HepG2 (cell line): ENCODE measurements around the gene EFCAB8. TPM values are rescaled to one million over a fixed set of nuclear protein-coding genes. Genes with fewer than 3 reads are reported as not detected.
A peak's percentile ranks its signal among the peaks of the same experiment; 100 is the strongest.

Source experiments
- GZF1 ChIP-seq: sonication (generic); formaldehyde crosslinking; IDR thresholded peaks from 2 replicates; pipeline ENCODE4 v1.5.1; 2020; ENCODE audit warnings: mild to moderate bottlenecking, missing genetic modification reagents
- IRF2 ChIP-seq: IDR thresholded peaks from 2 replicates; pipeline ENCODE4 v1.6.1; 2018; ENCODE audit warnings: missing genetic modification reagents, missing compliant biosample characterization
- KLF6 ChIP-seq: IDR thresholded peaks from 2 replicates; pipeline ENCODE4 v1.8.0; 2016; ENCODE audit warnings: missing biosample characterization, missing genetic modification reagents
- KLF9 ChIP-seq: IDR thresholded peaks from 2 replicates; pipeline ENCODE4 v1.6.1; 2016; ENCODE audit warnings: low read depth
- NCOA2 ChIP-seq: sonication (generic); formaldehyde crosslinking; IDR thresholded peaks from 2 replicates; pipeline ENCODE4 v1.8.0; 2022; ENCODE audit warnings: inconsistent platforms
- PAWR ChIP-seq: sonication (generic); formaldehyde crosslinking; IDR thresholded peaks from 2 replicates; pipeline ENCODE4 v1.4.0; 2020; ENCODE audit warnings: missing genetic modification reagents, mild to moderate bottlenecking, borderline replicate concordance
- RFX1 ChIP-seq: fragments of 450-650 bp; IDR thresholded peaks from 2 replicates; pipeline ENCODE4 v1.6.1; 2017
- STAG1 ChIP-seq: sonication (generic); formaldehyde crosslinking; IDR thresholded peaks from 2 replicates; pipeline ENCODE4 v1.4.0; 2020; ENCODE audit warnings: missing genetic modification reagents
- TGIF2 ChIP-seq: IDR thresholded peaks from 2 replicates; pipeline ENCODE4 v1.6.1; 2016; ENCODE audit warnings: control low read depth, missing compliant biosample characterization
- YEATS2 ChIP-seq: sonication (generic); formaldehyde crosslinking; IDR thresholded peaks from 2 replicates; pipeline ENCODE4 v1.4.0; 2020; ENCODE audit warnings: missing genetic modification reagents, borderline replicate concordance
- ZC3H4 ChIP-seq: sonication (generic); formaldehyde crosslinking; IDR thresholded peaks from 2 replicates; pipeline ENCODE4 v1.4.0; 2020; ENCODE audit warnings: missing genetic modification reagents, borderline replicate concordance
- ZNF234 ChIP-seq: sonication (generic); formaldehyde crosslinking; conservative IDR thresholded peaks from 2 replicates; pipeline ENCODE4 v1.5.1; 2020; ENCODE audit warnings: mild to moderate bottlenecking, missing genetic modification reagents
- ZNF274 ChIP-seq: sonication (generic); formaldehyde crosslinking; IDR thresholded peaks from 2 replicates; pipeline ENCODE4 v1.5.1; 2020; ENCODE audit warnings: mild to moderate bottlenecking, missing genetic modification reagents
- ZNF292 ChIP-seq: sonication (generic); formaldehyde crosslinking; IDR thresholded peaks from 2 replicates; pipeline ENCODE4 v1.8.1; 2022; ENCODE audit warnings: mild to moderate bottlenecking, low read depth, missing genetic modification reagents, borderline replicate concordance
- ZNF34 ChIP-seq: sonication (generic); formaldehyde crosslinking; IDR thresholded peaks from 2 replicates; pipeline ENCODE4 v1.4.0; 2020; ENCODE audit warnings: mild to moderate bottlenecking, missing genetic modification reagents, borderline replicate concordance
- polyA plus RNA-seq, 8 experiments: library from polyadenylated mRNA; depleted of rRNA in 3 of 8; stranded (reverse) in 7 of 8; unstranded in 1 of 8; fragments of >200 nt; fragmentation: Illumina TruSeq in 4 of 8; extraction: Trizol in 4 of 8; gene quantifications; 2 replicates each; pipeline versions ENCODE4 v1.2.1 to v1.2.3, GENCODE V29; 2011 to 2016; ENCODE audit warnings: low read depth in 4 of 8, missing spikeins in 1 of 8, mixed read lengths in 1 of 8; ENCODE audit not compliant: insufficient read depth in 1 of 8
- total RNA-seq, 5 experiments: library from RNA; depleted of rRNA; stranded (reverse); fragments of >200 nt; fragmentation: Illumina TruSeq; extraction: Trizol; gene quantifications; 2 replicates each; pipeline ENCODE4 v1.2.3, GENCODE V29; 2016; ENCODE audit warnings: low read depth in 1 of 5
- TF ChIP-seq, protein P1 (sequence below): sonication (generic); formaldehyde crosslinking; IDR thresholded peaks from 2 replicates; pipeline ENCODE4 v1.9.0; 2022; ENCODE audit warnings: missing genetic modification reagents, mild to moderate bottlenecking, borderline replicate concordance
- TF ChIP-seq, protein P2 (sequence below): sonication (generic); formaldehyde crosslinking; IDR thresholded peaks from 2 replicates; pipeline ENCODE4 v1.4.0; 2020; ENCODE audit warnings: missing genetic modification reagents
- TF ChIP-seq, protein P3 (sequence below): sonication (generic); formaldehyde crosslinking; IDR thresholded peaks from 2 replicates; pipeline ENCODE4 v1.9.0; 2021; ENCODE audit warnings: mild to moderate bottlenecking, missing genetic modification reagents
- TF ChIP-seq, protein P4 (sequence below): sonication (generic); formaldehyde crosslinking; IDR thresholded peaks from 2 replicates; pipeline ENCODE4 v1.8.0; 2022; ENCODE audit warnings: mild to moderate bottlenecking, missing genetic modification reagents, moderate library complexity

Gene EFCAB8
- total and polyA plus RNA-seq, 2 of the 13 experiments (the other 11 are each of a cell fraction or from before 2014, with no cell fraction given), result 0.15 to 0.22 TPM

DNA sequence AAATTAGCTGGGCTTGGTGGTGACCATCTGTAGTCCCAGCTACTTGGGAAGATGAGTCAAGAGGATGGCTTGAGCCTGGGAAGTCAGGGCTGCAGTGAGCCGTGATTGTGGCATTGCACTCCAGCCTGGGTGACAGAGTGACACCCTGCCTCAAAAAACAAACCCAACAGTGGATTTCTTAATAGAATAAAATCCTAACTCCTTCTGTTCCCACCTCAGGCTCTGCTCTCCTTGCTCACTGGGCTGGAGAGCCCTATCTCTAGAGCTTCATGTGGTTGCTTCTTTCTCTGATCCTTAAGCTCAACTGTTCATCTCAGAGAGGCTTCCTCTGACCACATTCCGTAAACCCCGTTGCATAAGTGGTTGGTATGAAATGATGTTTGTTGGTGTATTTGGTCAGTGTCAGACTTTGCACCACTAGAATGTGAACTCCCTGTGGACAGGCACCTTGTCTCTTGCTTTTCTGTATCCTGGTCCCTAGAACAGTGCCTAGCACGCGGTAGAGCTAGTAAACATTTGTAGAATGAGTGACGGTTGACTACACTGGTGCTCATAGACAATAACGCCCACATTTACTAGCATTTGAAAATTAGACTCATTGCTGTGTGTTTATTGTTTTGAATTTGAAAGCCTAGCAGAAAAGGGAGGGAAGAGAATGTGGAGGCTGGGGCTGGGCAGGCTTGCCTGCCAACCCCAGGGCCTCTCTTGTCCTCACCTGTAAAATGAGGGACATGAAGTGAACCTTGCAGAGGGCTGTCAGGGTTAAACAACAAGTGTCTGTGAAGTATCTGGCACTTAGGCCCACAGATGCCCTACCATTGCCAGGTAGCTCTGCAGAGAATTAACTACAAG is 34.8 kb upstream of the EFCAB8 start (continued):
- TF ChIP-seq, protein P1, sequence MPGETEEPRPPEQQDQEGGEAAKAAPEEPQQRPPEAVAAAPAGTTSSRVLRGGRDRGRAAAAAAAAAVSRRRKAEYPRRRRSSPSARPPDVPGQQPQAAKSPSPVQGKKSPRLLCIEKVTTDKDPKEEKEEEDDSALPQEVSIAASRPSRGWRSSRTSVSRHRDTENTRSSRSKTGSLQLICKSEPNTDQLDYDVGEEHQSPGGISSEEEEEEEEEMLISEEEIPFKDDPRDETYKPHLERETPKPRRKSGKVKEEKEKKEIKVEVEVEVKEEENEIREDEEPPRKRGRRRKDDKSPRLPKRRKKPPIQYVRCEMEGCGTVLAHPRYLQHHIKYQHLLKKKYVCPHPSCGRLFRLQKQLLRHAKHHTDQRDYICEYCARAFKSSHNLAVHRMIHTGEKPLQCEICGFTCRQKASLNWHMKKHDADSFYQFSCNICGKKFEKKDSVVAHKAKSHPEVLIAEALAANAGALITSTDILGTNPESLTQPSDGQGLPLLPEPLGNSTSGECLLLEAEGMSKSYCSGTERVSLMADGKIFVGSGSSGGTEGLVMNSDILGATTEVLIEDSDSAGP (CRISPR knock-in tag), result 0 out of 2 replicates have a peak, but pooled peaks have one; percentile 18
- no peak for TF ChIP-seq PAWR (CRISPR knock-in tag)
- TF ChIP-seq, protein P2, sequence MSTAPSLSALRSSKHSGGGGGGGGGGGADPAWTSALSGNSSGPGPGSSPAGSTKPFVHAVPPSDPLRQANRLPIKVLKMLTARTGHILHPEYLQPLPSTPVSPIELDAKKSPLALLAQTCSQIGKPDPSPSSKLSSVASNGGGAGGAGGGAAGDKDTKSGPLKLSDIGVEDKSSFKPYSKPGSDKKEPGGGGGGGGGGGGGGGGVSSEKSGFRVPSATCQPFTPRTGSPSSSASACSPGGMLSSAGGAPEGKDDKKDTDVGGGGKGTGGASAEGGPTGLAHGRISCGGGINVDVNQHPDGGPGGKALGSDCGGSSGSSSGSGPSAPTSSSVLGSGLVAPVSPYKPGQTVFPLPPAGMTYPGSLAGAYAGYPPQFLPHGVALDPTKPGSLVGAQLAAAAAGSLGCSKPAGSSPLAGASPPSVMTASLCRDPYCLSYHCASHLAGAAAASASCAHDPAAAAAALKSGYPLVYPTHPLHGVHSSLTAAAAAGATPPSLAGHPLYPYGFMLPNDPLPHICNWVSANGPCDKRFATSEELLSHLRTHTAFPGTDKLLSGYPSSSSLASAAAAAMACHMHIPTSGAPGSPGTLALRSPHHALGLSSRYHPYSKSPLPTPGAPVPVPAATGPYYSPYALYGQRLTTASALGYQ (CRISPR knock-in tag), result no peak
- no peak for TF ChIP-seq ZNF274 (CRISPR knock-in tag)
- no peak for TF ChIP-seq RFX1
- TF ChIP-seq KLF9 (CRISPR knock-in tag), result no peak
- no peak for TF ChIP-seq ZNF234
- TF ChIP-seq, protein P3, sequence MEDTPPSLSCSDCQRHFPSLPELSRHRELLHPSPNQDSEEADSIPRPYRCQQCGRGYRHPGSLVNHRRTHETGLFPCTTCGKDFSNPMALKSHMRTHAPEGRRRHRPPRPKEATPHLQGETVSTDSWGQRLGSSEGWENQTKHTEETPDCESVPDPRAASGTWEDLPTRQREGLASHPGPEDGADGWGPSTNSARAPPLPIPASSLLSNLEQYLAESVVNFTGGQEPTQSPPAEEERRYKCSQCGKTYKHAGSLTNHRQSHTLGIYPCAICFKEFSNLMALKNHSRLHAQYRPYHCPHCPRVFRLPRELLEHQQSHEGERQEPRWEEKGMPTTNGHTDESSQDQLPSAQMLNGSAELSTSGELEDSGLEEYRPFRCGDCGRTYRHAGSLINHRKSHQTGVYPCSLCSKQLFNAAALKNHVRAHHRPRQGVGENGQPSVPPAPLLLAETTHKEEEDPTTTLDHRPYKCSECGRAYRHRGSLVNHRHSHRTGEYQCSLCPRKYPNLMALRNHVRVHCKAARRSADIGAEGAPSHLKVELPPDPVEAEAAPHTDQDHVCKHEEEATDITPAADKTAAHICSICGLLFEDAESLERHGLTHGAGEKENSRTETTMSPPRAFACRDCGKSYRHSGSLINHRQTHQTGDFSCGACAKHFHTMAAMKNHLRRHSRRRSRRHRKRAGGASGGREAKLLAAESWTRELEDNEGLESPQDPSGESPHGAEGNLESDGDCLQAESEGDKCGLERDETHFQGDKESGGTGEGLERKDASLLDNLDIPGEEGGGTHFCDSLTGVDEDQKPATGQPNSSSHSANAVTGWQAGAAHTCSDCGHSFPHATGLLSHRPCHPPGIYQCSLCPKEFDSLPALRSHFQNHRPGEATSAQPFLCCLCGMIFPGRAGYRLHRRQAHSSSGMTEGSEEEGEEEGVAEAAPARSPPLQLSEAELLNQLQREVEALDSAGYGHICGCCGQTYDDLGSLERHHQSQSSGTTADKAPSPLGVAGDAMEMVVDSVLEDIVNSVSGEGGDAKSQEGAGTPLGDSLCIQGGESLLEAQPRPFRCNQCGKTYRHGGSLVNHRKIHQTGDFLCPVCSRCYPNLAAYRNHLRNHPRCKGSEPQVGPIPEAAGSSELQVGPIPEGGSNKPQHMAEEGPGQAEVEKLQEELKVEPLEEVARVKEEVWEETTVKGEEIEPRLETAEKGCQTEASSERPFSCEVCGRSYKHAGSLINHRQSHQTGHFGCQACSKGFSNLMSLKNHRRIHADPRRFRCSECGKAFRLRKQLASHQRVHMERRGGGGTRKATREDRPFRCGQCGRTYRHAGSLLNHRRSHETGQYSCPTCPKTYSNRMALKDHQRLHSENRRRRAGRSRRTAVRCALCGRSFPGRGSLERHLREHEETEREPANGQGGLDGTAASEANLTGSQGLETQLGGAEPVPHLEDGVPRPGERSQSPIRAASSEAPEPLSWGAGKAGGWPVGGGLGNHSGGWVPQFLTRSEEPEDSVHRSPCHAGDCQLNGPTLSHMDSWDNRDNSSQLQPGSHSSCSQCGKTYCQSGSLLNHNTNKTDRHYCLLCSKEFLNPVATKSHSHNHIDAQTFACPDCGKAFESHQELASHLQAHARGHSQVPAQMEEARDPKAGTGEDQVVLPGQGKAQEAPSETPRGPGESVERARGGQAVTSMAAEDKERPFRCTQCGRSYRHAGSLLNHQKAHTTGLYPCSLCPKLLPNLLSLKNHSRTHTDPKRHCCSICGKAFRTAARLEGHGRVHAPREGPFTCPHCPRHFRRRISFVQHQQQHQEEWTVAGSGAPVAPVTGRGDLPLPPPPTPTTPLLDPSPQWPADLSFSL (CRISPR knock-in tag), result no peak
- TF ChIP-seq NCOA2 (CRISPR knock-in tag), result peak; percentile 48; the same call in 1 of the 2 replicates
- no peak for TF ChIP-seq ZC3H4 (CRISPR knock-in tag)
- TF ChIP-seq, protein P4, sequence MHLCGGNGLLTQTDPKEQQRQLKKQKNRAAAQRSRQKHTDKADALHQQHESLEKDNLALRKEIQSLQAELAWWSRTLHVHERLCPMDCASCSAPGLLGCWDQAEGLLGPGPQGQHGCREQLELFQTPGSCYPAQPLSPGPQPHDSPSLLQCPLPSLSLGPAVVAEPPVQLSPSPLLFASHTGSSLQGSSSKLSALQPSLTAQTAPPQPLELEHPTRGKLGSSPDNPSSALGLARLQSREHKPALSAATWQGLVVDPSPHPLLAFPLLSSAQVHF (CRISPR knock-in tag), result no peak
- 0 out of 2 replicates have a peak, but pooled peaks have one; percentile 67 for TF ChIP-seq ZNF34 (CRISPR knock-in tag)
- TF ChIP-seq ZNF292 (CRISPR knock-in tag), result no peak
- TF ChIP-seq STAG1 (CRISPR knock-in tag), result no peak
- no peak for TF ChIP-seq GZF1 (CRISPR knock-in tag)
- TF ChIP-seq TGIF2 (CRISPR knock-in tag), result no peak
- TF ChIP-seq KLF6 (CRISPR knock-in tag), result no peak
- 0 out of 2 replicates have a peak, but pooled peaks have one; percentile 23 for TF ChIP-seq IRF2 (CRISPR knock-in tag)
- no peak for TF ChIP-seq YEATS2 (CRISPR knock-in tag)
